H4 (cell line): ENCODE measurements around the gene TC2N. TPM values are rescaled to one million over a fixed set of nuclear protein-coding genes. Genes with fewer than 3 reads are reported as not detected.
"Not testable (repeated sequence)": the region's sequence is repeated elsewhere in the genome, so short reads cannot be mapped to it uniquely, and the experiment has no call there.

ENCODE experiments used
- DNase-seq: peaks from one replicate; pipeline ENCODE4 v3.0.0-alpha.2; 2015; ENCODE audit warnings: low spot score
- total RNA-seq: library from RNA; depleted of rRNA; stranded (reverse); fragments of >200 nt; shearing (Covaris generic); gene quantifications from 2 replicates; pipeline ENCODE4 v1.2.3, GENCODE V29; 2014; rRNA removed

TC2N gene
- total RNA-seq, result 2.4 and 3.1 TPM in 2 replicates

- no peak for DNase-seq
Observed at GRCh38 chr14:91867316-91867988, at the start of gene TC2N. Gene TC2N, minus strand, starts transcription at chr14:91867536. Its CDS starts 53,767 bp downstream, at chr14:91813769.

- DNase-seq, result no peak
Observed at GRCh38 chr14:91912035-91912434, 44.7 kb upstream of the TC2N start.

- peak; percentile 63 for DNase-seq
Observed at GRCh38 chr14:91911474-91912032, 44.2 kb upstream of the TC2N start.

GRCh38 chr14:91910196-91910595, 42.9 kb upstream of the TC2N start:
- no peak for DNase-seq

- DNase-seq, result no peak
Observed at GRCh38 chr14:91906374-91906773, 39.0 kb upstream of the TC2N start.

- no peak for DNase-seq
Observed at GRCh38 chr14:91904956-91905645, 37.8 kb upstream of the TC2N start.

GRCh38 chr14:91904483-91904882, 37.1 kb upstream of the TC2N start:
- no peak for DNase-seq

GRCh38 chr14:91903070-91903469, 35.7 kb upstream of the TC2N start:
- DNase-seq, result no peak

- no peak for DNase-seq
Observed at GRCh38 chr14:91902336-91902735, 35.0 kb upstream of the TC2N start.

GRCh38 chr14:91901449-91902226, 34.3 kb upstream of the TC2N start:
- DNase-seq, result no peak

GRCh38 chr14:91899806-91900205, 32.5 kb upstream of the TC2N start:
- no peak for DNase-seq

GRCh38 chr14:91899213-91899612, 31.9 kb upstream of the TC2N start:
- DNase-seq, result peak; percentile 31

GRCh38 chr14:91898372-91898771, 31.0 kb upstream of the TC2N start:
- DNase-seq, result no peak

GRCh38 chr14:91897716-91898115, 30.4 kb upstream of the TC2N start:
- DNase-seq, result not testable (repeated sequence)

GRCh38 chr14:91897106-91897701, 29.9 kb upstream of the TC2N start:
- peak; percentile 89 for DNase-seq

GRCh38 chr14:91896419-91896818, 29.1 kb upstream of the TC2N start:
- DNase-seq, result no peak

GRCh38 chr14:91893669-91894068, 26.3 kb upstream of the TC2N start:
- no peak for DNase-seq

GRCh38 chr14:91893007-91893406, 25.7 kb upstream of the TC2N start:
- DNase-seq, result no peak

- no peak for DNase-seq
Observed at GRCh38 chr14:91891721-91892220, 24.4 kb upstream of the TC2N start.

- DNase-seq, result no peak
Observed at GRCh38 chr14:91891101-91891500, 23.8 kb upstream of the TC2N start.

GRCh38 chr14:91890291-91890749, 23.0 kb upstream of the TC2N start:
- no peak for DNase-seq
